HG03280 (cell line): ENCODE results near the gene DUSP2.

Source experiments
- ATAC-seq: cut with Tn5 transposase; IDR thresholded peaks from one replicate; pipeline ENCODE4 v1.9.1; 2021; ENCODE audit warnings: mild to moderate bottlenecking, moderate library complexity; ENCODE audit not compliant: unreplicated experiment

DUSP2 gene, protein sequence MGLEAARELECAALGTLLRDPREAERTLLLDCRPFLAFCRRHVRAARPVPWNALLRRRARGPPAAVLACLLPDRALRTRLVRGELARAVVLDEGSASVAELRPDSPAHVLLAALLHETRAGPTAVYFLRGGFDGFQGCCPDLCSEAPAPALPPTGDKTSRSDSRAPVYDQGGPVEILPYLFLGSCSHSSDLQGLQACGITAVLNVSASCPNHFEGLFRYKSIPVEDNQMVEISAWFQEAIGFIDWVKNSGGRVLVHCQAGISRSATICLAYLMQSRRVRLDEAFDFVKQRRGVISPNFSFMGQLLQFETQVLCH

GRCh38 chr2:96145036-96145847 is at the start of gene DUSP2:
TSS of gene DUSP2 (minus strand) at chr2:96145440. CDS start at chr2:96145354, 86 bp downstream.
- ATAC-seq = peak; percentile 51

DNA sequence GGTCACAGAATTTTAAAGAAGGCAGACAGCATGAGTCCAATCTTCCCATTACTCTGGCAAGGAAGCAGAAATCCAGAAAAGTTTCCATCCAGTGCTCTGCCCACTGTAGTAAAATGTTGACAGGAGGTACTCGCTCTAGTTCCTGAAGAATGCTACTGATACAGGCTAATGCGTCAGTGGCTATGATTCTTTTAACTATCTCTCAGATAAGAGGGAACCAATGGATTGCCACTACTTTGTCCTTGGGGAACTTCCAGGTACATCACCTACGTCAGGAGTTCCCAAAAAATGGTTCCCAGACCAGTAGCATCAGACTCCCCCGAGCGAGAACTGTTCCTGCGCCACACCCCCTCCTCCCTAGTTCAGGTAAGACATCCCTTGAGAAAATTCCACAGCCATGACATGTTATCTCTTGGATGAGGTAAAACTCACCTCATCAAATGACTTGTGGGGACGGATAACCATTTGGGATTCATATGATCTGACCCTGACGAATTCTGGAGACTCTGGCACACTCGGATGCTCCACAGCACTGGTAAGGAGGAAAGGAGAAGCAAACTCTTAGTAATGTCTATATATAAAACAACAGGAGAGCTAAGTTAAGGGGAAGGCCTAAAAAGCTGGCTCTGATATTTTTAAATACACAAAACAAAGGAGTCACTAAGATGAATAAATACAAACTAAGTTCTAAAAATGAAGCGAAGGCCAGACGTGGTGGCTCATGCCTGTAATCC is 46.9 kb upstream of the DUSP2 start:
- ATAC-seq = no peak

- no peak for ATAC-seq
Measured at GRCh38 chr2:96188821-96189526, 43.7 kb upstream of the DUSP2 start.

- ATAC-seq = no peak
Measured at GRCh38 chr2:96186562-96186961, 41.3 kb upstream of the DUSP2 start.

DNA sequence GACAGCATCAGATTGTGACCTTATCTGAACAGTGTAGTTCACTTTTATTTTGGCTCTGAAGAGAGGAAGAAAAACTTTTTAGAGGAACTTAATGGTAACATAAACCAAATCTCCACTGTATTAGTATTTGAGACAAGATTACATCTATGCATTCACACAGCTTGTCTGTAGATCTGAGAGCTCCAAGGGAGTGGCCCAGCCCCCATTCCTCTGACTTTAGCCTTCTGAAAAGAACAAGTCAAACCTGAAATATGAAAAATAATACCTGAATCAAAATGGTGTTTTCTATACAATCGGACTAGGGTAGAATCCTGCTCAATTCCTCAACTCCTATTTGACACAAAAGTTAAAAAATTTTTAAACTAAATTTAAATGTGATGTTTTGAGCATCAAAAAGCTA is 40.3 kb upstream of the DUSP2 start:
- no peak for ATAC-seq

- no peak for ATAC-seq
Measured at GRCh38 chr2:96184989-96185388, 39.7 kb upstream of the DUSP2 start.

GRCh38 chr2:96184188-96184587 is 38.9 kb upstream of the DUSP2 start:
- ATAC-seq = no peak

DNA sequence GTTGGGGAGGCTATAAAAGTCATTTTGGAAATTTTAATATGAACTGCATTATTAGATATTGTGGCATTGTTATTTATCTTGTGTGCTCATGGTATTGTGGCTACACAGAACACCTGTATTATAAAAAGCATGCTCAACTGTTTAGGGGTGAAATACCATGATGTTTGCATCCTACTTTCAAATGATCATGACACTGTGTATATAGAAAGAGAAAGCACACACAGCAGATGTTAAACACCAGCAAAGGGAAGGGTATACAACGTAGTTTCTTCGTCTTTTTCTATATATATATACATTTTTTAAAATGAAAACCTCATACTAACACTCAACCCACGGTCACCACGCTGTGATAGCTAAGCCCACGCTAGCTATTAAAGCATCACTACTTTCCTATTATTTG is 36.3 kb upstream of the DUSP2 start:
- ATAC-seq = no peak

GRCh38 chr2:96180521-96180920 is 35.3 kb upstream of the DUSP2 start:
- no peak for ATAC-seq

- ATAC-seq = no peak
Measured at GRCh38 chr2:96180002-96180401, 34.8 kb upstream of the DUSP2 start.

DNA sequence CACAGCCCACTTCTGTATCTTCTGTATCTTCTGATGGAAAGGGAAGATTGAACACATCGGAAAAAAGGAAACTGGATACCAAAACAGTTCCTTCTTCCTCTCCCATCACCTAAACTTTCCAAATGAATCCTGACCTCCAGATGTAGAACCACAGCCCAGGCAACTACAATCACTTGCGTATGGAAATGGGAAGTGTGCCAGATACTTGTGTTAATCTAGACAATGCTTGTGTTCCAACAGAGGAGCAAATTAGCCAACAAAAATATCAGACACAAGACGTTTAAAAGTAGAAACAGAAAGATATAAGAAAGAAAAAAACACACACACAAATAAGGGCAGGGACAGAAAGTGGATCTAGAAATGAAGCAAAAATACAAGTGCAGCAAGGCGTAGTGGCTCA is 31.4 kb upstream of the DUSP2 start:
- ATAC-seq = no peak

DNA sequence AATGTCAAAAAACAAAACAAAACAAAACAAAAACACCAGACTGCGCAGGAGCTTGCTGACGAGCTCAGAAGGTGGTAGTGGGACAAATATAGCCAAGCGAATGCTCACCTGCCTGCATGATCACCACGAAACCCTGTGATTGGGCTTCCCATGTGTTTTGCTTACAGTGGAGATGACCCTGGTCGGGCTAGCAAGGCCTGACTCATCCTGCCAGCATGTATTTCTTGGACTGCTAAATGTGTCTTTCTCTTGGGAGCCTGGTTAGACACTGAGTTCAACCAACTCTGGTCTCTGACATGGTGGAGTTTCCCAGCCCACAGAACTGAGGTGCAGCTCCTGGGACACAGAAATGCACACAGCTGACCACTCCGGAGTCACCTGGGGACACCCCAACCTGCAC is 30.7 kb upstream of the DUSP2 start:
- no peak for ATAC-seq

DNA sequence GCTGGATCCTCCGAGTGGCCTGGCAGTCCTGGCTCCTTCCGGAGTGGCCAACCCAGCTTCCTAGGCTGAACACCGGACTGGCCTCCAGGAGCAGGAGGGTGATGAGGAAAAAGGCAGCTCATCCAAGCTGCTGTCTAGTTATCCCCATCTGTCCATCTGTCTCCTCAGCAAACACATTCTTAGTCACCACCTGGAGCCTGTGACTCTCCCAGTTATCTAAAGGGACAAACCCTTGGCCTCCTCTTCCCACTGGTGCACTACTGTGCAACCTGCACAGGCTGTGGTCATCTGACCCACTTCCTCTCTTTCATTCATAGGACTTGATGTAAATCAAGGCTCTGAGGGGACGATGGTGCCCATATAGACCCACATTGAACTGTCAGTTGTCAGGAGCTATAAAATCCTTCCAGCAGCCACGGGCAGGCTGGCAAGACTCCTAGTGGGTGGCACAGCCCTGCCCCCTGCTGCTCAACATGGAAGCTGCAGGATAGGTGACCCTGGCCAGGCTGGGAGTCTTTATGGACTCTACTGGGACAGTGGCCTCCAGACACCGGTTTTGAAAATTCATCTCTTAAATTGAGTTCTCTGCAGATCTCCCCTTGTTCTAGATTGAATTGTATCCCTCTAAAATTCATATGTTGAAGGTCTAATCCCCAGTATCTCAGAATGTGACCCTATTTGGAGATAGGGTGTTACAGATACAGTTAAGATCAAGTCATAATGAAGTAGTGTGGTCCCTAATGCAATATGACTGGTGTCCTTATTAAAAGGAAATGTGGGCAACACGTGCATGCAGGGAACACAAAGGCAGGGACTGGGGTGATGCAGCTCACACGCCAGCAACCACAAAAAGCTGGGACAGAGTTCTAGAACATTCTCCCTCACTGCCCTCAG is 29.3 kb upstream of the DUSP2 start:
- no peak for ATAC-seq

DNA sequence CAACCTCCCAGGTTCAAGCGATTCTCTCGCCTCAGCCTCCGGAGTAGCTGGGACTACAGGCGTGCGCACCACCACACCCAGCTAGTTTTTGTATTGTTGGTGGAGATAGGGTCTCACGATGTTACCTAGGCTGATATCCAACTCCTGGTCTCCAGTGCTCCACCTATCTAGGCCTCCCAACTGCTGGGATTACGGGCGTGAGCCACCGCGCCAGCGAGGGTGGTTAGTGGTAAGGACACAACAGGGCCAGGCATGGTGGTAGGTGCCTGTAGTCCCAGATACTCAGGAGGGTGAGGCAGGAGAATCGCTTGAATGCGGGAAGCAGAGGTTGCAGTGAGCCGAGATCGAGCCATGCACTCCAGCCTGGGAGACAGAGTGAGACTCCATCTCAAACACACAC is 26.6 kb upstream of the DUSP2 start:
- ATAC-seq = no peak

- ATAC-seq = no peak
Measured at GRCh38 chr2:96170626-96171025, 25.4 kb upstream of the DUSP2 start.

GRCh38 chr2:96169868-96170507 is 24.7 kb upstream of the DUSP2 start:
- no peak for ATAC-seq

DNA sequence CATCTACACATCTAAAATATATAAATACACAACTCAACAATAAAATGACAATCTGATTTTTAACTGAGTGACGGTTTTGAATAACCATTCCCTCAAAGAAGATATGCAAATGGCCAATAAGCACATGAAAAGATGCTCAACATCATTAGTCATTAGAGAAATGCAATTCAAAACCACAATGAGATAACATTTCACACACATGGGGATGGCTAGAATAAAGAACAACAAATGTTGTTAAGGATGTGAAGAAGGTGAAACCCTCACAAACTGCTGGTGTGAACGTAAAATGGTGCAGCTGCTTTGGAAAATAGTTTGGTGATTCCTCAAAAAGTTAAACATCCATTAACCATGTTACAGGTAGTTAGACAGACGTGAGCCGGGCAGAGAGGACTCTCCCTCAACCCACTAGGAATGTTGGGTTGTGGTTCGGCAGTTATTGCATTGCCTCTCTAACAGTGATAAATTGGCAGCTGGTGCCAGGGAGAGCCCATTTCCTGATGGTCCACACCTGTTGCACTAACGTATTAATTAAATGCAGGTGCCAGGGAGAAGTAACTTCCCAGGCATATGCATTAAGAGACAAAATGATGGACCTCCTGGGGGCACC is 22.3 kb upstream of the DUSP2 start:
- no peak for ATAC-seq

DNA sequence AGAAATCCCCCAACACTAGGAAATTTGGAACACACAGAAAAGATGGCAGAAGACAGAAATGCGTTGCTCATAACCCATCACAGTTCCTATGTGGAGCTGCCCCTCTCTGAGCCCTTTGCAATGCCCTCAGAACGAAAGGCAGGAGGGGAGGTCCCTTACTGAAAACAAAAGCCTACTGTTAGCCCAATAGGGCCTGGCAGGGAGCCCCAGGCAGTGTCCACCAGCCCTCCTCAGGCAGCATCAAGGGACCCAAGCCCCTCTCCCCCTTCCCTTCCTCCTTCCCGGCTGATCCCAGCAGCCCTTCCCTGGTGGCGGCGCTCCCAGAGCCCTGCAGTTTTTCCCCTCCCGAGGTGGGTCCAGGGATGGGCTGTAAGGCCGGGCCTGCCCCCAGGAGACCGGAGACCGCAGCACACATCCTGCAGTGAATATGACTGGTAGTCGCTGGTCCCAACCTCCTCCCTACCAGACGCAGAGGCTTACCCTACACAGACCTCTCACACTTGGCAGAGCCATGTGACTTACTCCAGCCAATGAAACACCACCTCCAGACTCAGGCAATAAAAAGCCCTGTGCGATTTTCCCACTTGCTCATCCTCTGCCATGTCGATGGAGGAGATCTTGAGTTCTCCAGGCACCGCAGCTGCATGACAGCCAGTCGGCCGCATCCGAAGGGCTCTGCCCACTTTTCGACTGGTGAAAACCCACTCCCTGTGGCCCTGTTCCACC is 19.4 kb upstream of the DUSP2 start:
- ATAC-seq = peak; percentile 79
